Skeletal muscle satellite cell (primary cell): Measurements from ENCODE around the gene DCLK2.
"Not testable (repeated sequence)": the region's sequence is repeated elsewhere in the genome, so short reads cannot be mapped to it uniquely, and the experiment has no call there.

Experiments
- H3K27me3 ChIP-seq: 2 replicates; pipeline ENCODE4 v1.7.0; 2013; ENCODE audit warnings: low read length; ENCODE audit not compliant: control insufficient read depth, insufficient read depth
- H3K36me3 ChIP-seq: 2 replicates; pipeline ENCODE4 v1.7.0; 2013; ENCODE audit warnings: mild to moderate bottlenecking, control low read depth, low read length; ENCODE audit not compliant: insufficient read depth
- H3K4me1 ChIP-seq: 2 replicates; pipeline ENCODE4 v1.7.0; 2013; ENCODE audit warnings: low read length; ENCODE audit not compliant: control insufficient read depth, insufficient read depth
- H3K4me2 ChIP-seq: 2 replicates; pipeline ENCODE4 v1.7.0; 2013; ENCODE audit warnings: mild to moderate bottlenecking, low read length
- H3K4me3 ChIP-seq: 2 replicates; pipeline ENCODE4 v1.7.0; 2013; ENCODE audit warnings: low read length
- H3K9ac ChIP-seq: 2 replicates; pipeline ENCODE4 v1.7.0; 2013; ENCODE audit warnings: mild to moderate bottlenecking, low read depth, low read length, moderate library complexity
- H3K9me3 ChIP-seq: replicated peaks from 2 replicates; pipeline ENCODE4 v1.7.0; 2013; ENCODE audit warnings: mild to moderate bottlenecking, control low read depth, low read length

Gene DCLK2

GRCh38 chr4:150181536-150181935, 103.3 kb downstream of the DCLK2 start:
- Histone ChIP-seq H3K4me3 (no peak overlapping the region), H3K36me3 (no peaks in the 10 kb centered on the region), H3K4me2 (no peak overlapping the region), H3K9ac (no peak overlapping the region), H3K9me3 (no peaks in the 10 kb centered on the region), H3K27me3 (no peaks in the 10 kb centered on the region), H3K4me1 (peaks cover 13% of the 10 kb centered on the region)

DNA sequence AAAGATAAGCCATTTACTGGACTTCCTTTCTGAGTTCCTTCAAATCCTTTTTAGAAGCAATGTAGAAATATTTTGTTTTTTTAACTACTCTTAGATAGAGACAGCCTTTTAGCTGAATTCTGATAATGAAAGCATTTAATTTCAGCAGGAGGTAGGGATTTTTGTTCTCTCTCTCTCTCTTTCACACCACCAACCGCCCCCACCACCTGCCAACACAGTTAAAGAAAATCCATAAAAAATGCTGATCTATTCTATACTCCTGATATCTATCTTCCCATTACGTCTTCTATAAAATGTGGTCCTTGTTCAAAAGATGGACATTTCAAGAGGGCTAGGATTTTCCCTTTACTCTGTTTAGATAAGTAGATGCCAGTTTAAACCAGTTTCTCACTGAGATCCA, 104.5 kb downstream of the DCLK2 start:
- Histone ChIP-seq H3K4me1 (peaks cover 5% of the 10 kb centered on the region), H3K9ac (no peak overlapping the region), H3K4me3 (no peak overlapping the region), H3K36me3 (no peaks in the 10 kb centered on the region), H3K9me3 (no peaks in the 10 kb centered on the region), H3K27me3 (no peaks in the 10 kb centered on the region), H3K4me2 (no peak overlapping the region)

DNA sequence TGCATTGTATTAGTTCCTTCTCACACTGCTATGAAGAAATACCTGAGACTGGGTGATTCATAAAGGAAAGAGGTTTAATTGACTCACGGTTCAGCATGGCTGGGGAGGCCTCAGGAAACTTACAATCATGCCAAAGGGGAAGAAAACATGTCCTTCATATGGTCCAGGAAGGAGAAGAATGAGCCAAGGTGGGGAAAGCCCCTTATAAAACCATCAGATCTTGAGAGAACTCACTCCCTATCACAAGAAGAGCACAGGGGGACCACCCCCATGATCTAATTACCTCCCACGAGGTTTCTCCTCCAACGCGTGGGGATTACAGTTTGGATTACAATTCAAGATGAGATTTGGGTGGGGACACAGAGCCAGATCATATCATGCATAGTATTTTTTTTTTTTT, 106.8 kb downstream of the DCLK2 start:
- not testable (repeated sequence) for H3K9ac ChIP-seq, H3K4me3 ChIP-seq, H3K9me3 ChIP-seq, H3K4me1 ChIP-seq, H3K36me3 ChIP-seq, H3K27me3 ChIP-seq, H3K4me2 ChIP-seq

GRCh38 chr4:150192986-150193385, 114.7 kb downstream of the DCLK2 start:
- H3K9ac ChIP-seq: no peak overlapping the region
- no peak overlapping the region for H3K4me3 ChIP-seq
- H3K27me3 ChIP-seq: no peaks in the 10 kb centered on the region
- H3K9me3 ChIP-seq: no peaks in the 10 kb centered on the region
- H3K36me3 ChIP-seq: no peaks in the 10 kb centered on the region
- peaks cover 7% of the 10 kb centered on the region for H3K4me1 ChIP-seq
- H3K4me2 ChIP-seq: no peak overlapping the region

- not testable (repeated sequence) for H3K9me3 ChIP-seq, H3K27me3 ChIP-seq, H3K9ac ChIP-seq, H3K4me2 ChIP-seq, H3K4me1 ChIP-seq, H3K36me3 ChIP-seq, H3K4me3 ChIP-seq
These were observed 119.0 kb downstream of the DCLK2 start for GRCh38 chr4:150197256-150197655.

DNA sequence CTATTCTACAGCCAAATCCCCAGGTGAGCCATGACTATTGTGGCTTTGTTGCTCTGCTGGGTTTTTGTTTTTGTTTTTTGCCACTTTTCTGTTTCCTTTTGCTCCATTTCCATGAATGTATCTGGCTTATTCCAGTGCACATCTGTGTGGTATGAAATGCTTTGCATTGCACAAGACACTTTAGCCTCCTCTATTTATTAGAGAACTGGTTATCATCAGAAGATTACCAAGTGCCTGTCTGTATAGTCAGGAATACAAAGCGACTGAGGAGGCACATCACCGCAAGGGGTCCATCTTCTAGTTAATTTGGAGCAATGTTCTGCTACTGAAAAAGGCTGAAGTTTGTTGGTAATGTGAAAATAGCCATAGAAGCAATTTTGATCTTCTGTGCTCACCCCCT, 120.8 kb downstream of the DCLK2 start:
- H3K9me3 ChIP-seq: no peaks in the 10 kb centered on the region
- H3K27me3 ChIP-seq: no peaks in the 10 kb centered on the region
- no peak overlapping the region for H3K4me3 ChIP-seq
- no peaks in the 10 kb centered on the region for H3K4me1 ChIP-seq
- no peaks in the 10 kb centered on the region for H3K36me3 ChIP-seq
- no peak overlapping the region for H3K4me2 ChIP-seq
- no peak overlapping the region for H3K9ac ChIP-seq

DNA sequence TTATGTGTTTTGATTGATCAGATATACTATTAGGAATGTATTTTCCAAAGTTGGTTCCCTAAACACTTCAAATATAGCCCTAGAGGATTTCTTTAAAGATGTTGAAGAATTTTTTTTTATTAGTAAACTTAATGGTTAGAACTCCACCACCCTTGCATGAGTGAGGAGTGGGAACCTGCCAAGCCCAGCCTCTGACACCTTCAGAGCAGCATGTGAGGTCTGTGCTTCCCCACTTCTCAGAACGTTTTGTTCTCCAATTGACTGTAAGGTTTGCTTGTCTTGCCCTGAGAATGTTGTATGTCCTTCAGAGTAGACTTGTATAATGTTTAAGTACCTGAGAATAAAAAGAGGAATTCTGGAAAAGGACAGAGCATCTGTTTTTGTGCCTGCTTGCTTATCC, 126.8 kb downstream of the DCLK2 start:
- Histone ChIP-seq H3K4me2 (no peak overlapping the region), H3K4me1 (peaks cover 7% of the 10 kb centered on the region), H3K36me3 (no peaks in the 10 kb centered on the region), H3K27me3 (no peaks in the 10 kb centered on the region), H3K4me3 (no peak overlapping the region), H3K9ac (no peak overlapping the region), H3K9me3 (no peaks in the 10 kb centered on the region)

GRCh38 chr4:150206265-150206664, 128.0 kb downstream of the DCLK2 start:
- no peaks in the 10 kb centered on the region for H3K9me3 ChIP-seq
- H3K4me1 ChIP-seq: peaks cover 7% of the 10 kb centered on the region
- H3K27me3 ChIP-seq: no peaks in the 10 kb centered on the region
- H3K9ac ChIP-seq: no peak overlapping the region
- H3K4me2 ChIP-seq: no peak overlapping the region
- H3K4me3 ChIP-seq: no peak overlapping the region
- H3K36me3 ChIP-seq: no peaks in the 10 kb centered on the region

- Histone ChIP-seq H3K4me3 (no peak overlapping the region), H3K36me3 (no peaks in the 10 kb centered on the region), H3K4me1 (peaks cover 7% of the 10 kb centered on the region), H3K4me2 (no peak overlapping the region), H3K9ac (no peak overlapping the region), H3K27me3 (no peaks in the 10 kb centered on the region), H3K9me3 (no peaks in the 10 kb centered on the region)
These were observed 128.7 kb downstream of the DCLK2 start for GRCh38 chr4:150206954-150207353.

- Histone ChIP-seq H3K36me3 (no peaks in the 10 kb centered on the region), H3K9ac (no peak overlapping the region), H3K4me2 (no peak overlapping the region), H3K9me3 (no peaks in the 10 kb centered on the region), H3K4me3 (no peak overlapping the region), H3K4me1 (peaks cover 7% of the 10 kb centered on the region), H3K27me3 (no peaks in the 10 kb centered on the region)
These were observed 129.6 kb downstream of the DCLK2 start for GRCh38 chr4:150207871-150208270.

DNA sequence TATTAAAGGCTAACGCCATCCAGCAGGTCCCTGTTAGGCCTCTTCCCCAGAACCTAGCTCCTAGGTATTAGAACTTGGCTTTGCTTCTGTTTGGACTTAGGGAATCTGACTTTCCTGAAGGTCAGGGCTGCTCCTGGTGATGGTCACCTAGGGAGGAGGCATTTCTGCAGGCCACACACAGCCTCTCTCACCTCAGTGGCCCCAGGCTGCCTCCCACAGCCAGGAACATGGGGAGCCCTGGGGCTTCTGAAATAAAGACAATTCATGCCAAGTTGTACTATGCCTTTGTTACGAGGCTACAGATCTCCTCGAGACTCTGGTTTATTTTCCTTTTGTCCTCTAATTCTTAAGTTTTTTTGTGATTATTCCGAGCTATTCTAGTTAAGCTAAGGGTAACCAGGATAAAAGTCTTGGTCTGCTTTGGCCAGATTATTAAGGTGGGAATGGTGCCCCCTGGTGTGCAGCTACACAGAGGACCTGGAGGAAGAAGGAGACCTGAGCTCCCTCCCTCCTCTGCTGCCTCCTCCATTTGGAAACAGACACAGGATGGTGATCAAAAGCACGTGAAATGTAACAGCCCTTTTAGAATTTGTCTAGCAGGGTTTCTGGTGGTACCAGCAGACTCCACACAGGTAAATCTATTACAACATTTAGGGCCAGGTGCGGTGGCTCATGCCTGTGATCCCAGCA, 131.0 kb downstream of the DCLK2 start:
- no peak overlapping the region for H3K4me3 ChIP-seq
- H3K27me3 ChIP-seq: no peaks in the 10 kb centered on the region
- H3K4me2 ChIP-seq: no peak overlapping the region

DNA sequence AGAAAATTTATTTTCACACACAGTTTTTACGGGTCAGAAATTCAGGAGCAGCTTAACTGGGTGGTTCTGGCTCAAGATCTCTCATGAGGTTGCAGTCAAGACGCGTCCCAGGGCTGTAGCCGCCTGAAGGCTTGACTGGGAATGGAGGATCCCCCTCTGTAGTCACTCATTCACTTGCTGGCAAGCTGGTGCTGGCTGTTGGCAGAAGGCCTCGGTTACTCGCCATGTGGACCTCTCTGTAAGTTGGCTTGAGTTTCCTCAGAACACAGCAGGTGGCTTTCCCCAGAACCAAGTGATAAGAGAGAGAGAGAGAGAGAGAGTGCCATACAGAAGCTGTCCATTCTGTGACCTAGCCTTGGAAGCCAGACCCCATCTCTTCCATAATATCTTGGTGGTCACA, 132.8 kb downstream of the DCLK2 start:
- H3K9me3 ChIP-seq: no peaks in the 10 kb centered on the region
- H3K9ac ChIP-seq: no peak overlapping the region
- no peak overlapping the region for H3K4me2 ChIP-seq
- H3K4me3 ChIP-seq: no peak overlapping the region
- no peaks in the 10 kb centered on the region for H3K36me3 ChIP-seq
- no peaks in the 10 kb centered on the region for H3K27me3 ChIP-seq
- H3K4me1 ChIP-seq: peaks cover 7% of the 10 kb centered on the region

More for the DNA sequence above, 131.0 kb downstream of the DCLK2 start:
- Histone ChIP-seq H3K4me1 (peaks cover 7% of the 10 kb centered on the region), H3K9me3 (no peaks in the 10 kb centered on the region), H3K36me3 (no peaks in the 10 kb centered on the region), H3K9ac (no peak overlapping the region)
